GM12892 (cell line): Measurements from ENCODE around the gene RICTOR.

ENCODE experiments used
- POLR2A ChIP-seq: IDR thresholded peaks from 2 replicates; pipeline ENCODE4 v1.6.1; 2011; ENCODE audit warnings: low read depth, low read length, control low read depth
- TAF1 ChIP-seq: IDR thresholded peaks from 2 replicates; pipeline ENCODE4 v1.6.1; 2011; ENCODE audit warnings: low read depth, mild to moderate bottlenecking, control low read depth, low read length, borderline replicate concordance

GRCh38 chr5:39062104-39062503 is 12.1 kb downstream of the RICTOR start:
- TF ChIP-seq TAF1 = no peak
- no peak for TF ChIP-seq POLR2A
